ENCODE measurements around the gene PPP1R13L.
A peak's percentile ranks its signal among the peaks of the same experiment; 100 is the strongest.

PPP1R13L gene

DNA sequence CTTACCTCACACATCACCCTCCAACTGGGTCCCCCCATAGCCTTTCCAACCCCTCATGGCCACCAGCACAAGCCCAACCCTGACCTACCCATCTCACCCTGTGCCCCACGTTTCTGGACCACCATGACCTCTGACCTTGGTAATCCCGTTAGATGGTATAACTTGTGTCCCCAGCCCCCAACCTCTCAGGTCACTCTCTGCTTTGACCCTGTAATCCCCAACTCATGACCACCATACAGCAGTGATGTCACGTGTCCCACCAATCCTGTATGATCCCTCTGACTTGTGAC, 55.8 kb downstream of the PPP1R13L start (continued):
- TF ChIP-seq TSHZ2 (CRISPR knock-in tag; IDR thresholded peaks at IDR 0.05) (no peak), OSR1 (CRISPR knock-in tag; IDR thresholded peaks at IDR 0.05) (no peak), RARB (CRISPR knock-in tag; IDR thresholded peaks at IDR 0.05) (no peak), ZNF8 (CRISPR knock-in tag; IDR thresholded peaks at IDR 0.05) (no peak), TCF4 (CRISPR knock-in tag; IDR thresholded peaks at IDR 0.05; ENCODE audit: borderline replicate concordance) (no peak), ZFP3 (CRISPR knock-in tag; IDR thresholded peaks at IDR 0.05) (no peak)
- TF ChIP-seq, protein P1, sequence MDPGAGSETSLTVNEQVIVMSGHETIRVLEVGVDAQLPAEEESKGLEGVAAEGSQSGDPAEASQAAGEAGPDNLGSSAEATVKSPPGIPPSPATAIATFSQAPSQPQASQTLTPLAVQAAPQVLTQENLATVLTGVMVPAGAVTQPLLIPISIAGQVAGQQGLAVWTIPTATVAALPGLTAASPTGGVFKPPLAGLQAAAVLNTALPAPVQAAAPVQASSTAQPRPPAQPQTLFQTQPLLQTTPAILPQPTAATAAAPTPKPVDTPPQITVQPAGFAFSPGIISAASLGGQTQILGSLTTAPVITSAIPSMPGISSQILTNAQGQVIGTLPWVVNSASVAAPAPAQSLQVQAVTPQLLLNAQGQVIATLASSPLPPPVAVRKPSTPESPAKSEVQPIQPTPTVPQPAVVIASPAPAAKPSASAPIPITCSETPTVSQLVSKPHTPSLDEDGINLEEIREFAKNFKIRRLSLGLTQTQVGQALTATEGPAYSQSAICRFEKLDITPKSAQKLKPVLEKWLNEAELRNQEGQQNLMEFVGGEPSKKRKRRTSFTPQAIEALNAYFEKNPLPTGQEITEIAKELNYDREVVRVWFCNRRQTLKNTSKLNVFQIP (CRISPR knock-in tag; IDR thresholded peaks at IDR 0.05; ENCODE audit: borderline replicate concordance, low read depth): no peak

GRCh38 chr19:45348367-45349125, 56.3 kb downstream of the PPP1R13L start:
- peak; percentile 3 for ATAC-seq
- TF ChIP-seq GLIS3 (CRISPR knock-in tag; IDR thresholded peaks at IDR 0.05) (no peak), ZNF565 (CRISPR knock-in tag; conservative IDR thresholded peaks at IDR 0.05; ENCODE audit: low read depth) (no peak), ARNTL (CRISPR knock-in tag; IDR thresholded peaks at IDR 0.05; ENCODE audit: borderline replicate concordance, low read depth) (no peak), SNAI2 (CRISPR knock-in tag; IDR thresholded peaks at IDR 0.05) (no peak), OSR1 (CRISPR knock-in tag; IDR thresholded peaks at IDR 0.05) (no peak), TCF4 (CRISPR knock-in tag; IDR thresholded peaks at IDR 0.05; ENCODE audit: borderline replicate concordance) (no peak), ZNF8 (CRISPR knock-in tag; IDR thresholded peaks at IDR 0.05) (no peak), RARB (CRISPR knock-in tag; IDR thresholded peaks at IDR 0.05) (no peak), BACH2 (CRISPR knock-in tag; IDR thresholded peaks at IDR 0.05; ENCODE audit: borderline replicate concordance) (no peak), PPARA (CRISPR knock-in tag; IDR thresholded peaks at IDR 0.05; ENCODE audit: borderline replicate concordance) (no peak), ZC3H10 (CRISPR knock-in tag; IDR thresholded peaks at IDR 0.05) (no peak), PATZ1 (CRISPR knock-in tag; IDR thresholded peaks at IDR 0.05; ENCODE audit: borderline replicate concordance) (no peak), TSHZ2 (CRISPR knock-in tag; IDR thresholded peaks at IDR 0.05) (no peak)
- TF ChIP-seq, protein P2, sequence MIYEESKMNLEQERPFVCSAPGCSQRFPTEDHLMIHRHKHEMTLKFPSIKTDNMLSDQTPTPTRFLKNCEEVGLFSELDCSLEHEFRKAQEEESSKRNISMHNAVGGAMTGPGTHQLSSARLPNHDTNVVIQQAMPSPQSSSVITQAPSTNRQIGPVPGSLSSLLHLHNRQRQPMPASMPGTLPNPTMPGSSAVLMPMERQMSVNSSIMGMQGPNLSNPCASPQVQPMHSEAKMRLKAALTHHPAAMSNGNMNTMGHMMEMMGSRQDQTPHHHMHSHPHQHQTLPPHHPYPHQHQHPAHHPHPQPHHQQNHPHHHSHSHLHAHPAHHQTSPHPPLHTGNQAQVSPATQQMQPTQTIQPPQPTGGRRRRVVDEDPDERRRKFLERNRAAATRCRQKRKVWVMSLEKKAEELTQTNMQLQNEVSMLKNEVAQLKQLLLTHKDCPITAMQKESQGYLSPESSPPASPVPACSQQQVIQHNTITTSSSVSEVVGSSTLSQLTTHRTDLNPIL (CRISPR knock-in tag; IDR thresholded peaks at IDR 0.05; ENCODE audit: low read depth): no peak
- TF ChIP-seq, protein P3, sequence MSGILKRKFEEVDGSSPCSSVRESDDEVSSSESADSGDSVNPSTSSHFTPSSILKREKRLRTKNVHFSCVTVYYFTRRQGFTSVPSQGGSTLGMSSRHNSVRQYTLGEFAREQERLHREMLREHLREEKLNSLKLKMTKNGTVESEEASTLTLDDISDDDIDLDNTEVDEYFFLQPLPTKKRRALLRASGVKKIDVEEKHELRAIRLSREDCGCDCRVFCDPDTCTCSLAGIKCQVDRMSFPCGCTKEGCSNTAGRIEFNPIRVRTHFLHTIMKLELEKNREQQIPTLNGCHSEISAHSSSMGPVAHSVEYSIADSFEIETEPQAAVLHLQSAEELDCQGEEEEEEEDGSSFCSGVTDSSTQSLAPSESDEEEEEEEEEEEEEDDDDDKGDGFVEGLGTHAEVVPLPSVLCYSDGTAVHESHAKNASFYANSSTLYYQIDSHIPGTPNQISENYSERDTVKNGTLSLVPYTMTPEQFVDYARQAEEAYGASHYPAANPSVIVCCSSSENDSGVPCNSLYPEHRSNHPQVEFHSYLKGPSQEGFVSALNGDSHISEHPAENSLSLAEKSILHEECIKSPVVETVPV (CRISPR knock-in tag; IDR thresholded peaks at IDR 0.05): no peak
